ENCODE data around the gene UBQLN3.

UBQLN3 gene

DNA sequence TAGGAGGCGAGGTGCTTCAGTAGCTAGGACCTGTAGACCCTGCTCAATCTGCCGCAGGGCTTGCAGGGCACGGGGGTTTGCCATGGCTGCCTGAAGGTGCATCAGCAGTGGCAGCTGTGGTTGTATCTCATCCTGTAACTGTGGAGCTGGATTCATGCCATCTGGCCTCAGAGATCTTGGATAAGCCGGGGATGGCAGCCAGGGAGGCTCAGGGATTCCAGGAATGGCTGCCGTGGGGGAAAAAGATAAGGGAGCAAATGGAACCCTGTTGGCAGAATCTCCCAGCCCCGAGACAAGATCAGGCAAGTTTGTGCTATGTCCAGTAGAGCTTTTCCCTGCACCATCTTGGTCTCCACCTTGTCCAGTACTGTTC, 1.8 kb downstream of the UBQLN3 start:
- no peak for DNase-seq
- H3K27me3 ChIP-seq (replicated peaks; ENCODE audit: control insufficient read depth, insufficient read depth, low read length, poor library complexity, severe bottlenecking), result no peaks in the 10 kb centered on the region
- no peak overlapping the region for H3K4me3 ChIP-seq (ENCODE audit: insufficient read depth, low read depth, low read length, poor library complexity, severe bottlenecking)
- no peak overlapping the region for H3K27ac ChIP-seq (ENCODE audit: insufficient read depth, low read length, poor library complexity, severe bottlenecking)
- no peaks in the 10 kb centered on the region for H3K36me3 ChIP-seq (ENCODE audit: control insufficient read depth, insufficient read depth, low read length)
- no peaks in the 10 kb centered on the region for H3K4me1 ChIP-seq (ENCODE audit: control insufficient read depth, insufficient read depth, low read length, poor library complexity, severe bottlenecking)
- no peaks in the 10 kb centered on the region for H3K9me3 ChIP-seq (ENCODE audit: control insufficient read depth, low read length)

DNA sequence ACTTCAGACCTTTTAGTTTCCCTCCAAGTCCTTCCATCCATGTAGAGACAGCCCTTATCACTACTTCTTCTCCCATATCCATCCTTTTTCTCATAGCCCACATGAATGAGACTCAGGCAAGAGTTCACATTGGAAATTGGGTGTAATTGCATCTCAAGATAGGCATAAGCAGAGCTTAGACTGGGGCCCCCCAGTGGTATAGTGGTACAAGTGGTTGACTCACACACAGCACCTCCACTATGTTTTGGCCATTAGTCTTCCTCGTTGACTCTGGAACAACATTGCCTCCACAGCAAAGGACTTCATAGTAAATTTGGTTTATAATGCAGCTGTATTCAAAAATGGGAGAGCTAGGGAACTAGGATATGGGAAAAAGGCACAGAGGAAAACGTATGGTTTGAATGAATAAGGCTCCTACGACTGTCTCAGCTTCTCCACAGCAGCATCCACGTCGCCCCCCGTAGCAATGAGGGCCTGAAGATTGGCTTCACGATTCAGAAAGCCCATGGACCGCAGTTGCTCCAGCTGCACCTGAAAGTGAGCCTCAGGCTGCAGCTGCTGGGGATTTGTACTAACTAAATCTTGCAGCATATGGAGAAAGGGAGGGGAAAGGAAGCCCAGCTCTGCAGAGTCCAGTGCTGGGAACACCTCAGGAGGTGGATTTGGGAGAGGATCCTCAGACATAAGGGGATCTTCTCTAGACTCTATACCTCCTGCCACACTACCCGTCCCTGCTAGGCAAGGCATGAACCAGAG, 2.4 kb downstream of the UBQLN3 start:
- DNase-seq, result no peak
- Histone ChIP-seq H3K4me3 (ENCODE audit: insufficient read depth, low read depth, low read length, poor library complexity, severe bottlenecking) (no peak overlapping the region), H3K27me3 (replicated peaks; ENCODE audit: control insufficient read depth, insufficient read depth, low read length, poor library complexity, severe bottlenecking) (no peaks in the 10 kb centered on the region), H3K9me3 (ENCODE audit: control insufficient read depth, low read length) (no peaks in the 10 kb centered on the region), H3K36me3 (ENCODE audit: control insufficient read depth, insufficient read depth, low read length) (no peaks in the 10 kb centered on the region), H3K4me1 (ENCODE audit: control insufficient read depth, insufficient read depth, low read length, poor library complexity, severe bottlenecking) (no peaks in the 10 kb centered on the region), H3K27ac (ENCODE audit: insufficient read depth, low read length, poor library complexity, severe bottlenecking) (no peak overlapping the region)

DNA sequence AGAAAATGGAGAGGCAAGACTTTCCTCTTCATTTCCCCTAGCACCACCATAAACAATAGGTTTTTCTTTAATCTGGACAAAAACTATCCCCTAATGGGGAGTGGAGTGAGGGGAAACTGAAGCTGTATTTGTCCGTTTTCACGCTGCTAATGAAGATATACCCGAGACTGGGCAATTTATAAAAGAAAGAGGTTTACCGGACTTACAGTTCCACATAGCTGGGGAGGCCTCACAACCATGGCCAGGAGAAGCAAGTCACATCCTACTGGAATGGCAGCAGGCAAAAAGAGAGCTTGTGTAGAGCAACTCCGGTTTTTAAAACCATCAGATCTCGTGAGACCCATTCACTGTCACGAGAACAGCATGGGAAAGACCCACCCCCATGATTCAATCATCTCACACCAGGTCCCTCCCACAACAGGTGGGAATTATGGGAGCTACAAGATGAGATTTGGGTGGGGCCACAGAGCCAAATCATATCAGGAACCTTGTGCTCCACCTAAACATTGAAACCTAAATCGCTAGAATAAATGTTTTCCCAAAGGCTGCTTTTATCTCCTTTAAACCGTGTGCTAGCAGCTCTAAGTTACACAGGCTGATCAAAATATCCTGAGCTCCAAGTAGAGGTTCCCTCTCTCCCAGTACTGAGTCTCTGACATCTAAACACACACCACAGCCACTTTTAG, 4.3 kb downstream of the UBQLN3 start:
- Histone ChIP-seq H3K27ac (ENCODE audit: insufficient read depth, low read length, poor library complexity, severe bottlenecking) (no peak overlapping the region), H3K36me3 (ENCODE audit: control insufficient read depth, insufficient read depth, low read length) (no peaks in the 10 kb centered on the region), H3K4me3 (ENCODE audit: insufficient read depth, low read depth, low read length, poor library complexity, severe bottlenecking) (no peak overlapping the region), H3K27me3 (replicated peaks; ENCODE audit: control insufficient read depth, insufficient read depth, low read length, poor library complexity, severe bottlenecking) (no peaks in the 10 kb centered on the region), H3K9me3 (ENCODE audit: control insufficient read depth, low read length) (no peaks in the 10 kb centered on the region), H3K4me1 (ENCODE audit: control insufficient read depth, insufficient read depth, low read length, poor library complexity, severe bottlenecking) (no peaks in the 10 kb centered on the region)
- DNase-seq, result no peak

DNA sequence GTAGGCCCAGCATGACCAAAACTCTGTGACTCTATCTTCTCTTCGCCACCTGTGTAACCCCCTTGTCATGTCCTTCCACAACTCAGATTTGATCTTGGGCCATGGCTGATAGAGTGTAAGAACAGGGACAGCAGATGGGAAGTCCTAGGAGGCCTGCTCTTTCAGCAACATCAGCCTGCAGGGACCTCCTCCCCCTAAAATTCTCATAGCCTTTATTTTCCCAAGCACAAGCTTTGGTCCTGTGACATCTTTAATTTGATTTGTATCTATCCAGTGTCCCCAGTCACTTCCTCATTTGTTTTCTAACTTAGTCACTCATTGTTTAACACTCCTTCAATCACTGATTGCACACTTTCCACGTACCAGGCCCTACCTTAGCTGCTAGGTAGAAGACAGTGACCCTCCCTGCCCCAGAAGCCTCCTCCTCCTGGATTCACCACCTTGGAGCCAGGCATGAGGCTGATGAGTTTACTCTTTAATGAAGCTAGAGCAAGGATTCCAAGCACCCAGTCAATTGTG, 5.3 kb downstream of the UBQLN3 start:
- Histone ChIP-seq H3K27me3 (replicated peaks; ENCODE audit: control insufficient read depth, insufficient read depth, low read length, poor library complexity, severe bottlenecking) (no peaks in the 10 kb centered on the region), H3K9me3 (ENCODE audit: control insufficient read depth, low read length) (no peaks in the 10 kb centered on the region), H3K36me3 (ENCODE audit: control insufficient read depth, insufficient read depth, low read length) (no peaks in the 10 kb centered on the region), H3K27ac (ENCODE audit: insufficient read depth, low read length, poor library complexity, severe bottlenecking) (no peak overlapping the region), H3K4me3 (ENCODE audit: insufficient read depth, low read depth, low read length, poor library complexity, severe bottlenecking) (no peak overlapping the region), H3K4me1 (ENCODE audit: control insufficient read depth, insufficient read depth, low read length, poor library complexity, severe bottlenecking) (no peaks in the 10 kb centered on the region)
- DNase-seq, result no peak

DNA sequence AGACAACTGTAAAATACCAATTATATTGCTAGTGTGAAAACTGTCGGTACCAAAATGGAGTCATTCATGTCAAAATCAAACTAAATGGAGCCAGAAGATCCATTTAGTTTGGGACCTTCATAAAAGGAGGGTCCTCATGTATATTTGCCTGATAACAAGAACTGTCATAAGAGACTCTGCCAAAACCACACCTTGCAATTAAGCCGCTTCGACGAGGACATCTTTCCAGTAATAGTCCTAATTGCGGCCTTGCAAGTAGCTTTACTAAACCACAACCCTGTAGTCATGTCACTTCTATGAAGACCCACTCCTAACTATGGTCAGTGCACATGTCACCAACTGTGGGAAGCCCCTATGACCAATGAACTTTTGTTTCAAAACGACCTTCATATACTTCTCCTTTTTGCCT, 9.4 kb downstream of the UBQLN3 start:
- no peaks in the 10 kb centered on the region for H3K4me1 ChIP-seq (ENCODE audit: control insufficient read depth, insufficient read depth, low read length, poor library complexity, severe bottlenecking)
- H3K4me3 ChIP-seq (ENCODE audit: insufficient read depth, low read depth, low read length, poor library complexity, severe bottlenecking), result no peak overlapping the region
- no peaks in the 10 kb centered on the region for H3K27me3 ChIP-seq (replicated peaks; ENCODE audit: control insufficient read depth, insufficient read depth, low read length, poor library complexity, severe bottlenecking)
- DNase-seq, result no peak
- no peaks in the 10 kb centered on the region for H3K9me3 ChIP-seq (ENCODE audit: control insufficient read depth, low read length)
- no peaks in the 10 kb centered on the region for H3K36me3 ChIP-seq (ENCODE audit: control insufficient read depth, insufficient read depth, low read length)
- H3K27ac ChIP-seq (ENCODE audit: insufficient read depth, low read length, poor library complexity, severe bottlenecking), result no peak overlapping the region

DNA sequence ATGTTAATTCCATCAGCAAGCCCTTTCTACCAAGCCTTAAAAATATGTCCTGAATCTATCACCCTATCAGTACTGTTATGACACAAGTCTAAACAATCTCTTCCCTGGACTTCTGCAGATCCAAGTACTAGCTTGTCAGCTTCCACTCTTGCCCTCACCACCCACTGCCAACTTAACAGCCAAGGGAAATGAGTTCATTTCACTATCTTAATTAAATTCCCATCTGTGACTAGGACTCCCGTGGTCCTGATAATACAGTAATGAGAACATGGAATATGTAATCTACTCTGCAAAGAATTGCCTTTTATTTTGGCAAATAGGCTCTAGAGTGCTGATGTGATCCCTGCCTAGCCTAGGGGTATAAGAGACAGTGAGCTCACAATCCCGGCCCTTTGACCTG, 10.1 kb downstream of the UBQLN3 start:
- no peaks in the 10 kb centered on the region for H3K4me1 ChIP-seq (ENCODE audit: control insufficient read depth, insufficient read depth, low read length, poor library complexity, severe bottlenecking)
- no peaks in the 10 kb centered on the region for H3K36me3 ChIP-seq (ENCODE audit: control insufficient read depth, insufficient read depth, low read length)
- H3K27me3 ChIP-seq (replicated peaks; ENCODE audit: control insufficient read depth, insufficient read depth, low read length, poor library complexity, severe bottlenecking), result no peaks in the 10 kb centered on the region
- no peak for DNase-seq
- no peak overlapping the region for H3K27ac ChIP-seq (ENCODE audit: insufficient read depth, low read length, poor library complexity, severe bottlenecking)
- H3K4me3 ChIP-seq (ENCODE audit: insufficient read depth, low read depth, low read length, poor library complexity, severe bottlenecking), result no peak overlapping the region
- H3K9me3 ChIP-seq (ENCODE audit: control insufficient read depth, low read length), result no peaks in the 10 kb centered on the region

DNA sequence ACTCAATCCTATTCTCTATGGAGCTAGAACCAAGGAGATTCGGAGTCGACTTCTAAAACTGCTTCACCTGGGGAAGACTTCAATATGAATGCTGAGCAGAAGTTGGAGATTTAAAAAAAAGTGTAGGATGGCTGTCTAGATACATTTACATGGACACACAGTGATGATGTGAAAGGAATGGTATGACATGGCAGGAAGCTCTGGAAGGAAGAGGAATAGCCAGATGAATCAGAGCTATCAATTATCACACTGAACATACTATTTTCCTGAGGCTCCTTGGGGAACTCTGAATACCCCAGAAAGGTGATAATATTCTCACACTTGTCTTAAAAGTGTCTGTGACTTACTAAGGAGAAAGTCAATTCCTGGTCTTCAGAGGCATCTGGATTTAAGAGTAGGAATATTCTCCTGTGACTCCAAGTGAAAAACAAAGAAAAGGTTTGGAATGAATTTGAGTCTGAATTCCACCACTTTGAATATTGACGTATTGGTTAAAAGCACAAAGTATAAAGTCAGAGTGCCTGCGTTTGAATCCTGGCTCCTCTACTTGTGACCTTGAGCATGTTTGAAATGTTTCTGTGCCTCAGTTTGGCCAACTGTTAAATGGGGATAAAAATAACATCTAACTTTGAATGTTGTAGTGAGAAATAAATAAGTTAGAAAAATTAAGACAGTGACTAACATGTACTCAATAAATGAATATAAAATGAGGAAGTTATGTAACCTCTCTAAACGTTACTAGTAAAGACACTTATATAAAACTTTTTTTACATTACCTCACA, 20.0 kb downstream of the UBQLN3 start:
- no peaks in the 10 kb centered on the region for H3K4me1 ChIP-seq (ENCODE audit: control insufficient read depth, insufficient read depth, low read length, poor library complexity, severe bottlenecking)
- H3K9me3 ChIP-seq (ENCODE audit: control insufficient read depth, low read length), result no peaks in the 10 kb centered on the region
- H3K4me3 ChIP-seq (ENCODE audit: insufficient read depth, low read depth, low read length, poor library complexity, severe bottlenecking), result no peak overlapping the region
- H3K27ac ChIP-seq (ENCODE audit: insufficient read depth, low read length, poor library complexity, severe bottlenecking), result no peak overlapping the region
- H3K36me3 ChIP-seq (ENCODE audit: control insufficient read depth, insufficient read depth, low read length), result no peaks in the 10 kb centered on the region
- H3K27me3 ChIP-seq (replicated peaks; ENCODE audit: control insufficient read depth, insufficient read depth, low read length, poor library complexity, severe bottlenecking), result no peaks in the 10 kb centered on the region
- DNase-seq, result no peak

DNA sequence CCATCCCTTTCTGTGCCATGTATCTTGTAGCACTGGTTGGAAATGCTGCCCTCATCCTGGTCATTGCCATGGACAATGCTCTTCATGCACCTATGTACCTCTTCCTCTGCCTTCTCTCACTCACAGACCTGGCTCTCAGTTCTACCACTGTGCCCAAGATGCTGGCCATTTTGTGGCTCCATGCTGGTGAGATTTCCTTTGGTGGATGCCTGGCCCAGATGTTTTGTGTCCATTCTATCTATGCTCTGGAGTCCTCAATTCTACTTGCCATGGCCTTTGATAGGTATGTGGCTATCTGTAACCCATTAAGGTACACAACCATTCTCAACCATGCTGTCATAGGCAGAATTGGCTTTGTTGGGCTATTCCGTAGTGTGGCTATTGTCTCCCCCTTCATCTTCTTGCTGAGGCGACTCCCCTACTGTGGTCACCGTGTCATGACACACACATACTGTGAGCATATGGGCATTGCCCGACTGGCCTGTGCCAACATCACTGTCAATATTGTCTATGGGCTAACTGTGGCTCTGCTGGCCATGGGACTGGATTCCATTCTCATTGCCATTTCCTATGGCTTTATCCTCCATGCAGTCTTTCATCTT, 20.9 kb downstream of the UBQLN3 start:
- Histone ChIP-seq H3K9me3 (ENCODE audit: control insufficient read depth, low read length) (no peaks in the 10 kb centered on the region), H3K36me3 (ENCODE audit: control insufficient read depth, insufficient read depth, low read length) (no peaks in the 10 kb centered on the region), H3K4me1 (ENCODE audit: control insufficient read depth, insufficient read depth, low read length, poor library complexity, severe bottlenecking) (no peaks in the 10 kb centered on the region)

DNA sequence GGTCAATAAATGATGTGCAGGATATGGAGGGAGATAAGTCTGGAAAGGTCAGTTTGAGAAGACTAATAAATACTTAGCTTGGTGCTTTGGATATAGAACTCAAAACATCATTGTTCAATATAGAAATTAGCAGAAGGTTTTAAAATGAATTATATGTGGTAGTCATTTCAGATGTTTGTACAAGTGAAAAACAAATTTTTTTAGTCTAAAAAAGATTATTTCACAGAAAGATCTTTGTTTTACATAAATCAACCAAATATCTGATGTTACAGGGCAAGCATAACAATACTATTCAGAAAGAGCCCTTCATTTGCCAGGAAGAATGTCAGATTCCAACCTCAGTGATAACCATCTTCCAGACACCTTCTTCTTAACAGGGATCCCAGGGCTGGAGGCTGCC, 21.4 kb downstream of the UBQLN3 start, which contains the start of gene OR52D1:
Gene OR52D1, plus strand, starts transcription at position 301 of the 400 bp plus-strand sequence. Its CDS starts 22 bp downstream, at position 323.
- no peak for DNase-seq
- H3K4me3 ChIP-seq (ENCODE audit: insufficient read depth, low read depth, low read length, poor library complexity, severe bottlenecking), result no peak within 1 kb of the TSS
- H3K9me3 ChIP-seq (ENCODE audit: control insufficient read depth, low read length), result no peaks in the 10 kb centered on the region
- H3K27me3 ChIP-seq (replicated peaks; ENCODE audit: control insufficient read depth, insufficient read depth, low read length, poor library complexity, severe bottlenecking), result no peaks in the 10 kb centered on the region
- H3K36me3 ChIP-seq (ENCODE audit: control insufficient read depth, insufficient read depth, low read length), result no peaks in the 10 kb centered on the region
- no peak within 1 kb of the TSS for H3K27ac ChIP-seq (ENCODE audit: insufficient read depth, low read length, poor library complexity, severe bottlenecking)
- no peaks in the 10 kb centered on the region for H3K4me1 ChIP-seq (ENCODE audit: control insufficient read depth, insufficient read depth, low read length, poor library complexity, severe bottlenecking)

More for the DNA sequence above, 20.9 kb downstream of the UBQLN3 start:
- no peak overlapping the region for H3K4me3 ChIP-seq (ENCODE audit: insufficient read depth, low read depth, low read length, poor library complexity, severe bottlenecking)
- DNase-seq, result no peak
- H3K27ac ChIP-seq (ENCODE audit: insufficient read depth, low read length, poor library complexity, severe bottlenecking), result no peak overlapping the region
- no peaks in the 10 kb centered on the region for H3K27me3 ChIP-seq (replicated peaks; ENCODE audit: control insufficient read depth, insufficient read depth, low read length, poor library complexity, severe bottlenecking)
